K562 treated with DMSO at 1 percent for 4 hours (cell line): ENCODE results near the gene PWP1. TPM values are rescaled to one million over a fixed set of nuclear protein-coding genes. Genes with fewer than 3 reads are reported as not detected.

Source experiments
- total RNA-seq: library from RNA; unstranded; fragments of 300-600 nt; gene quantifications from 2 replicates; pipeline ENCODE4 v1.2.3, GENCODE V29; 2022; ENCODE audit not compliant: insufficient read depth

Gene PWP1
- 21.8 and 23.6 TPM in 2 replicates for total RNA-seq

GRCh38 chr12:107685360-107686248 lies at the start of gene PWP1:
Gene PWP1 (plus strand): TSS chr12:107685799. CDS start chr12:107685900, 101 bp downstream.

DNA sequence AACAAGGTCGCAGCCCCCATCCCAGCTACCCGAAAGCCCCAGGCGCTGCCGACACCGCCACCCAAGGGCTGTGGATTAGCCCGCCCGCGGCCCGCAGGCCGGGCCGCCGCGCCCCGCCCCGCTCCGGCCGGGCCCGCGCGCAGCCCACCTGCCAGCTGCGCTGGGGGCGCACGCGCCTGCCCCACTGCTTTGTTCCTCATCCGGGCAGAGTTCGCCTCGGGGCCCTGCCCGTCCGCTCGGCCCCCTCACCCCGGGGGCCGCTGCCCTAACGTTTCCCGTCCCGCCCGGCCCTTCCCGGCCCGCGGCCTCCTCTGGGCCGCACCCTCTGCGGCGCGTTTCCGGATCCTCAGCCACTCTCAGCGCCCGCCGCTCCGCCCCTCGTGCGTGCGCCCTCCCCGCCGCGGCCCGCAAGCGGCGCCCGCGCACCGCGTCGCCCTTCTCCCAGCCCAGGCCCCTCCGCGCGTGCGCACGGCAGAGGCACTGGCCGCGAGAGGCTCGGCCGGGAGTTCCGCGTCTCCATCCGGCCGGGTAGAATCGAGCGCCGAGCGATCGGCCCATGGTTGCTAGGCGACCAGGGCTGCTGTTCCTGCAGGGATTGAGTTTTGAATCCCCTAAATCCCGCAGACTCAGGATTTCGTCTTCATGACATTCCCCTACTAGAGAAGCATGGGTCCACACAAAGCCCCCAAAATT lies 75.4 kb downstream of the PWP1 start, which contains the start of gene PRDM4:
TSS of gene PRDM4 (minus strand) at position 329 of the 693 bp plus-strand sequence. CDS start 622 bp downstream, outside the sequence.

Other genes with a start within 250 kb of the PWP1 start
- 13.4 and 20.8 TPM in 2 replicates for gene PRDM4, start 75.3 kb downstream of the PWP1 start, total RNA-seq
- not detected in 2 replicates for gene ASCL4, start 88.9 kb downstream of the PWP1 start, total RNA-seq